Measurements from ENCODE around the gene MAPT.

The MAPT gene

GRCh38 chr17:45973946-45974859, 79.8 kb downstream of the MAPT start:
- no peak for DNase-seq (ENCODE audit: low read depth)

- DNase-seq (ENCODE audit: low read depth): no peak
These were observed 80.7 kb downstream of the MAPT start for GRCh38 chr17:45974916-45975630.

GRCh38 chr17:45975640-45976295, 81.4 kb downstream of the MAPT start:
- no peak for DNase-seq (ENCODE audit: low read depth)

GRCh38 chr17:45976391-45976754, 82.0 kb downstream of the MAPT start:
- DNase-seq (ENCODE audit: low read depth): no peak

- DNase-seq (ENCODE audit: low read depth): no peak
These were observed 82.6 kb downstream of the MAPT start for GRCh38 chr17:45976755-45977505.

GRCh38 chr17:45977506-45977824, 83.1 kb downstream of the MAPT start:
- DNase-seq (ENCODE audit: low read depth): no peak

GRCh38 chr17:45977976-45978626, 83.7 kb downstream of the MAPT start:
- no peak for DNase-seq (ENCODE audit: low read depth)

GRCh38 chr17:45979137-45979536, 84.8 kb downstream of the MAPT start:
- no peak for DNase-seq (ENCODE audit: low read depth)

- no peak for DNase-seq (ENCODE audit: low read depth)
These were observed 86.5 kb downstream of the MAPT start for GRCh38 chr17:45980855-45981254.

- DNase-seq (ENCODE audit: low read depth): no peak
These were observed 87.0 kb downstream of the MAPT start for GRCh38 chr17:45981306-45981705.

- no peak for DNase-seq (ENCODE audit: low read depth)
These were observed 88.6 kb downstream of the MAPT start for GRCh38 chr17:45982791-45983613.

- DNase-seq (ENCODE audit: low read depth): no peak
These were observed 89.4 kb downstream of the MAPT start for GRCh38 chr17:45983614-45984310.

GRCh38 chr17:45984368-45984767, 90.0 kb downstream of the MAPT start:
- DNase-seq (ENCODE audit: low read depth): no peak

- no peak for DNase-seq (ENCODE audit: low read depth)
These were observed 91.1 kb downstream of the MAPT start for GRCh38 chr17:45985447-45985846.

GRCh38 chr17:45986056-45986455, 91.7 kb downstream of the MAPT start:
- no peak for DNase-seq (ENCODE audit: low read depth)

- no peak for DNase-seq (ENCODE audit: low read depth)
These were observed 93.4 kb downstream of the MAPT start for GRCh38 chr17:45987706-45988105.

GRCh38 chr17:45989759-45990158, 95.4 kb downstream of the MAPT start:
- DNase-seq (ENCODE audit: low read depth): no peak

- DNase-seq (ENCODE audit: low read depth): no peak
These were observed 96.5 kb downstream of the MAPT start for GRCh38 chr17:45990886-45991285.

GRCh38 chr17:45991341-45991740, 97.0 kb downstream of the MAPT start:
- DNase-seq (ENCODE audit: low read depth): no peak

GRCh38 chr17:45992175-45992574, 97.8 kb downstream of the MAPT start:
- DNase-seq (ENCODE audit: low read depth): no peak

Measured in T follicular helper cell (primary cell).